Prostate gland (tissue), 2 donors: ENCODE results near the gene PALLD. TPM values are rescaled to one million over a fixed set of nuclear protein-coding genes. Genes with fewer than 3 reads are reported as not detected.

Experiments used
- DNase-seq: peaks from one replicate; pipeline ENCODE4 v3.0.0-alpha.2; 2019; ENCODE audit warnings: low spot score
- H3K27ac ChIP-seq, 2 donors: fragments of 200-600 bp; sonication (generic); 2 replicates each; pipeline ENCODE4 v1.5.1; 2017 to 2019
- H3K27me3 ChIP-seq: fragments of 200-600 bp; sonication (generic); replicated peaks from 2 replicates; pipeline ENCODE4 v1.5.1; 2019; ENCODE audit not compliant: insufficient read depth
- H3K36me3 ChIP-seq, 2 donors: fragments of 200-600 bp; sonication (generic); 1 replicate in 1 of 2; 2 replicates in 1 of 2; pipeline versions ENCODE4 v1.5.1 to v1.8.1; 2017 to 2019
- H3K4me1 ChIP-seq: fragments of 200-600 bp; sonication (generic); replicated peaks from 2 replicates; pipeline ENCODE4 v1.5.1; 2019
- H3K4me3 ChIP-seq, 2 donors: fragments of 200-600 bp; sonication (generic); 2 replicates each; pipeline ENCODE4 v1.5.1; 2017 to 2019
- H3K9me3 ChIP-seq: fragments of 200-600 bp; sonication (generic); 2 replicates; pipeline ENCODE4 v1.5.1; 2017
- POLR2A ChIP-seq: fragments of 450-650 bp; IDR thresholded peaks from one replicate; pipeline ENCODE4 v1.6.1; 2016; ENCODE audit warnings: antibody characterized with exemption, mild to moderate bottlenecking
- POLR2AphosphoS5 ChIP-seq: sonication (generic); formaldehyde crosslinking; IDR thresholded peaks from one replicate; pipeline ENCODE4 v1.6.1; 2017; ENCODE audit warnings: antibody characterized with exemption
- WGBS: methylation state at CpG from one replicate; pipeline ENCODE4 v1.1.5; 2018; 5-methylcytosine and 5-hydroxymethylcytosine counted together
- intact Hi-C: fragments of 100-400 bp; cut with DNase I; formaldehyde crosslinking; loops from one replicate; pipeline ENCODE4 v1.14.2; 2022
- total RNA-seq, 2 donors: library from RNA; depleted of rRNA; stranded (reverse); fragments of >200 nt; gene quantifications; one replicate each; pipeline ENCODE4 v1.1.0, GENCODE V29; 2016
- TF ChIP-seq, protein P1 (sequence below), 4 experiments: fragments of 200-600 bp in 2 of 4; fragments of 450-650 bp in 2 of 4; sonication (generic) in 2 of 4; IDR thresholded peaks; 1 replicate in 3 of 4; 2 replicates in 1 of 4; pipeline ENCODE4 v1.5.1; 2016 to 2019; ENCODE audit warnings: antibody characterized with exemption in 4 of 4, mild to moderate bottlenecking in 2 of 4, moderate library complexity in 2 of 4

Gene PALLD
- total RNA-seq, 2 donors from 2014 or later = 252 TPM

DNA sequence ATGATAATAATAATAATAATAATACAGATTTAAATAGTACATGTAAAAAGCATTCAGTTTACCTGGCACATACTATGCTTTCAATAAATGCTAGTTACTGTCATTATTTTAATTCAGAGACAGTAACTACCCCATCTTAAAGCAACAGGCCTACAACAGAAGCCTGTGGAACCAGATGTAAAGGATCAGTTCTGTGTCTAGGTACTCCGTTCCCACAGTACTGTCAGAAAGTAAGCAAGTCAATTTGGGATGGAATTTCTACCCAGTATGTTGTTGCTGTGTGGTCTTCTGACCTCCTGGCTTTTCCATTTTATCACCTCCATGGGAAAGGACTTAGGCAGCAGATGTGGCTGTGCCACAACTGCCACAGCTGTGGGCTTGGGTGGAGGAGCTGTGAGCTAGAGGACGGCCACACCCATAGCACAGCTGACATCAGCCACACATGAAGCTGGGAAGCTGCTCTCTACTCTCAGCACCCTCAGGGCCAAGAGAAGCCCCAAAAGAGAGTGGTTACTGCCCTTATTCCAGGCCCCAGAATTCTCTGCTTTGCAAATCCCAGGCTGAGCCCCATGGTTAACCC lies 410.4 kb downstream of the PALLD start:
- H3K4me3 ChIP-seq = no peak overlapping the region
- DNase-seq = no peak
- TF ChIP-seq POLR2AphosphoS5 (no peak), POLR2A (no peak)
- WGBS = 82% methylated on average over 2 of the region's 2 CpGs
- no peaks in the 10 kb centered on the region for H3K27me3 ChIP-seq
- intact Hi-C loops = no loop called here
- no peak overlapping the region for H3K27ac ChIP-seq
- H3K36me3 ChIP-seq = no peaks in the 10 kb centered on the region
- no peaks in the 10 kb centered on the region for H3K4me1 ChIP-seq
- H3K9me3 ChIP-seq = no peaks in the 10 kb centered on the region

DNA sequence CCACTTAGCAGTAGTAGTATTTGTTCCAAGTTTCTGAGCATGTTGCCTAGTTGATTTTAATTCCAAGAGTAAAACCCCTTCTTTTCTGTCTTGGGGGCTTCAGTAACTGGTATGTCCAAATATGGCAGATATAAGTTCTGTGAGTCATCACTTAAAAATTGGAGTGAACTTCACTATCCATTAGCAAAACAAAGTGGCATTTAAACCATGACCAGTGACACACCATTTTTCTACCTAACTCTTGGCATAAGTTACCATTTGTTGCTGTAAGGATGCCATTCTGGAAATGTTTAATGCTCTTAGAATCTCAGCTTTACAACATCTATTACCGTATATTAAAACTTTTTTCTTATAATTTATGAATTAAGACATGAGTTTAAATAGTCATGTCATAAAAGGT lies 411.2 kb downstream of the PALLD start:
- Histone ChIP-seq H3K9me3 (no peaks in the 10 kb centered on the region), H3K4me3 (no peak overlapping the region), H3K4me1 (no peaks in the 10 kb centered on the region), H3K27ac (no peak overlapping the region), H3K27me3 (no peaks in the 10 kb centered on the region), H3K36me3 (no peaks in the 10 kb centered on the region)
- 63% methylated on average over 1 of the region's 1 CpG for WGBS
- intact Hi-C loops = no loop called here
- DNase-seq = no peak
- no peak for TF ChIP-seq POLR2A
- no peak for TF ChIP-seq POLR2AphosphoS5
- TF ChIP-seq, protein P1, sequence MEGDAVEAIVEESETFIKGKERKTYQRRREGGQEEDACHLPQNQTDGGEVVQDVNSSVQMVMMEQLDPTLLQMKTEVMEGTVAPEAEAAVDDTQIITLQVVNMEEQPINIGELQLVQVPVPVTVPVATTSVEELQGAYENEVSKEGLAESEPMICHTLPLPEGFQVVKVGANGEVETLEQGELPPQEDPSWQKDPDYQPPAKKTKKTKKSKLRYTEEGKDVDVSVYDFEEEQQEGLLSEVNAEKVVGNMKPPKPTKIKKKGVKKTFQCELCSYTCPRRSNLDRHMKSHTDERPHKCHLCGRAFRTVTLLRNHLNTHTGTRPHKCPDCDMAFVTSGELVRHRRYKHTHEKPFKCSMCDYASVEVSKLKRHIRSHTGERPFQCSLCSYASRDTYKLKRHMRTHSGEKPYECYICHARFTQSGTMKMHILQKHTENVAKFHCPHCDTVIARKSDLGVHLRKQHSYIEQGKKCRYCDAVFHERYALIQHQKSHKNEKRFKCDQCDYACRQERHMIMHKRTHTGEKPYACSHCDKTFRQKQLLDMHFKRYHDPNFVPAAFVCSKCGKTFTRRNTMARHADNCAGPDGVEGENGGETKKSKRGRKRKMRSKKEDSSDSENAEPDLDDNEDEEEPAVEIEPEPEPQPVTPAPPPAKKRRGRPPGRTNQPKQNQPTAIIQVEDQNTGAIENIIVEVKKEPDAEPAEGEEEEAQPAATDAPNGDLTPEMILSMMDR (IDR thresholded peaks at IDR 0.05) = no peak

- H3K27ac ChIP-seq = no peak overlapping the region
- no peaks in the 10 kb centered on the region for H3K27me3 ChIP-seq
- H3K9me3 ChIP-seq = no peaks in the 10 kb centered on the region
- WGBS = 49% methylated on average over 3 of the region's 3 CpGs
- TF ChIP-seq POLR2A (no peak), POLR2AphosphoS5 (no peak)
- TF ChIP-seq, protein P1 (IDR thresholded peaks at IDR 0.05) = no peak
- no peak overlapping the region for H3K4me3 ChIP-seq
- no peaks in the 10 kb centered on the region for H3K36me3 ChIP-seq
- no peaks in the 10 kb centered on the region for H3K4me1 ChIP-seq
- intact Hi-C loops = no loop called here
- no peak for DNase-seq
These were observed 412.0 kb downstream of the PALLD start for GRCh38 chr4:168908851-168909273.

DNA sequence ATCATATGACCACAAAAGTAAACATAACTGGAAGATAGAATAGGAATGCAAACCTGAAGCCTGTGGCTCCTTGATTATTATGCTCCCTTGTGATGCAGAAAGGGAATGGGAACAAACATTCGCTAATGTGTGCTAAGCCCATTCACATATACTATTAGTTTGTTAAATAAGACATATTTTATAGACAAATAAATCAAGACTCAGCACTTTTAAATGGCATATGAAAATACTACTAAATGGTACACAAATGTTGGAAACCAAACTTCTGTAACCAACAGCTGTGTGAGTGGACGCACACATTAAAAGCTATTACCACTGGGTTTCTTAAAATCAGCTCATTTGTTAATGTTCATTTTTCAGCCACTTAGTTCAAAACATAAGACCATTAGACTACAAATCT lies 417.2 kb downstream of the PALLD start:
- H3K4me1 ChIP-seq = no peaks in the 10 kb centered on the region
- DNase-seq = no peak
- H3K27ac ChIP-seq = no peak overlapping the region
- WGBS = 86% methylated on average over 2 of the region's 2 CpGs
- no peaks in the 10 kb centered on the region for H3K9me3 ChIP-seq
- intact Hi-C loops = no loop called here
- no peaks in the 10 kb centered on the region for H3K27me3 ChIP-seq
- H3K4me3 ChIP-seq = no peak overlapping the region
- no peaks in the 10 kb centered on the region for H3K36me3 ChIP-seq
- TF ChIP-seq POLR2A = no peak
- TF ChIP-seq, protein P1 (IDR thresholded peaks at IDR 0.05) = no peak
- TF ChIP-seq POLR2AphosphoS5 = no peak

DNA sequence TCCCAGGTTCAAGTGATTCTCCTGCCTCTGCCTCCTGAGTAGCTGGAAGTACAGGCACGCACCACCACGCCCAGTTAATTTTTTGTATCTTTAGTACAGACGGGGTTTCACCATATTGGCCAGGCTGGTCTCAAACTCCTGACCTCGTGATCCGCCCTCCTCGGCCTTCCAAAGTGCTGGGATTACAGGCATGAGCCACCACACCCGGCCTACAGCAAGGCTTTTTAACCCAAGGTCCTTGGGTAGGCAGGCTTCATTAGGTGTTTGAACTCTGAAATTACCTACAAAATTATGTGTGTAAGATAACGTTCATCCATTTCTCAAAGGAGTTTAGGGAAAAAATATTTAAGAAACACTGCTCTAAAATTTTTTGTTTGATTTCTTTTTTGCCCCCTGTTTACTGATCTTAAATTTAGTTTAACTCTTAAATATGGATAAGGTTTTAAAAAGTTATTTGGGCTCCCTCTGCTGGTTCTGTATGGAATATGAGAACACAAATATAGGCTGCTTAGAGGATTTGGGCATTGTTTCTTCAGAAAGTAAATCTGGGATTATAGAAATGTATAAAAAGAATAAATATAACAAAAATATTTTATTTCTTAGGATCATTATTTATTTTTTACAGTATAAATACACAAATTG lies 420.4 kb downstream of the PALLD start:
- Histone ChIP-seq H3K27me3 (no peaks in the 10 kb centered on the region), H3K4me1 (no peaks in the 10 kb centered on the region), H3K4me3 (no peak overlapping the region), H3K27ac (peak overlapping the region in 1 of 2 donors; percentile 2), H3K36me3 (no peaks in the 10 kb centered on the region), H3K9me3 (no peaks in the 10 kb centered on the region)
- DNase-seq = no peak
- 73% methylated on average over 8 of the region's 8 CpGs for WGBS
- no peak for TF ChIP-seq POLR2AphosphoS5
- no peak for TF ChIP-seq POLR2A
- TF ChIP-seq, protein P1 (IDR thresholded peaks at IDR 0.05) = peak; percentile 30 to 73 (median 68)
- intact Hi-C loops = loop anchor here (5.0 kb wide), 1 partner anchor 35 kb away; no protein-coding TSS in a partner anchor
